Measurements from ENCODE around the gene CDK8. TPM values are rescaled to one million over a fixed set of nuclear protein-coding genes. Genes with fewer than 3 reads are reported as not detected.
"Not testable (repeated sequence)": the region's sequence is repeated elsewhere in the genome, so short reads cannot be mapped to it uniquely, and the experiment has no call there.

Gene CDK8
- total RNA-seq, 2 donors from 2014 or later = 12.5 to 14.4 TPM

DNA sequence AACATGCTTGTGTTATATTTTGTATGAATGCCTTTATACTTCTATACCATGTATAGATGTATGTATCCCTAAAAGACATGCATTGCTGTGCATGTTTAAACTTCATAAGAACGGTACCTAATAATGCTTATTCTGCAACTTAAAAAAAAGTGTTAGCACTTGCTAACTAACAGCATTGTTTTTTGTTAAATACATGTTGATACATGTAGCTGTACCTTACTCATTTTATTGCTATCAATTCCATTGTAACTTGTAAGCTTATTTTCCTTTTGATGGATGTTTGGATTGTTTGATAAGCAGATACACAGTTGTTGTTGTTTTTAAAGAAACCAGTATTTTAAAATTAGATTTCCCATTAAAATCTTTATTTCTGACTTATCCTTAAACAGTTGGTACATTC is 53.8 kb downstream of the CDK8 start:
- DNase-seq (ENCODE audit: low spot score) = no peak
- intact Hi-C loops (cut with DNase I) = no loop called here

DNA sequence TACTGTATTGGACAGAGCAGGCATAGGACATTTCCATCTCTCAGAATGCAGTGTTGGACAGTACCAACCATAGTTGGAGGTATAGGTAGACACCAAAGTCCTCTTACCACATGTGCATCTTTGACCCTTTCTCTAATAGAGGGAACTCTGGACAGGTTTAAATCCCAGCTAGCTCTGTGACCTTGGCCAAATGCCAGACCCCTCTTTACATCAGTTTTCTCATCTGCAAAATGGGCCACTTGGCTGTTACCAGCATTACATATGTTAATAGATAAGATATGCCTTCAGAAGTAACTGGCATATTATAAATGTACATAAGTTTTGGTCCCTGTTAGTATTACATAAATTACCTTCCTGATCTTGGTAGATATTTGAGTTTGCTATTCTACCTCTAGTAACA is 54.3 kb downstream of the CDK8 start:
- no peak for DNase-seq (ENCODE audit: low spot score)
- intact Hi-C loops (cut with DNase I) = no loop called here

DNA sequence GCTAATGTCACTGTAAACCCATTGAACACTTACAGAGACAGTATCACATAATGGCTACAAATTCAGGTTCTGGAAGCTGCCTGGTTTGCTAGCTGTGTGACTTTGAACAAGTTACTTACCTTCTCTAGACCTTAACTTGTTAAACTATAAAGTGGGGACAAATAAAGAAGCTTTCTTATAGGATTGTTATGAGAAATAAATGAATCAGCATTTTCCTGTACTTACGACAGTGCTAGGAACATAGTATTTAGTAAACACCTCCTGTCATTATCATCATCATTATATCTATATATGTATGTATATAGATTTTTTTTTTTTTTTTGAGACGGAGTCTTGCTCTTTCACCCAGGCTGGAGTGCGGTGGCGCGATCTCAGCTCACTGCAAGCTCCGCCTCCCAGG is 54.9 kb downstream of the CDK8 start:
- intact Hi-C loops (cut with DNase I) = no loop called here
- no peak for DNase-seq (ENCODE audit: low spot score)

GRCh38 chr13:26310003-26310402 is 56.1 kb downstream of the CDK8 start:
- intact Hi-C loops (cut with DNase I) = no loop called here
- DNase-seq (ENCODE audit: low spot score) = no peak

DNA sequence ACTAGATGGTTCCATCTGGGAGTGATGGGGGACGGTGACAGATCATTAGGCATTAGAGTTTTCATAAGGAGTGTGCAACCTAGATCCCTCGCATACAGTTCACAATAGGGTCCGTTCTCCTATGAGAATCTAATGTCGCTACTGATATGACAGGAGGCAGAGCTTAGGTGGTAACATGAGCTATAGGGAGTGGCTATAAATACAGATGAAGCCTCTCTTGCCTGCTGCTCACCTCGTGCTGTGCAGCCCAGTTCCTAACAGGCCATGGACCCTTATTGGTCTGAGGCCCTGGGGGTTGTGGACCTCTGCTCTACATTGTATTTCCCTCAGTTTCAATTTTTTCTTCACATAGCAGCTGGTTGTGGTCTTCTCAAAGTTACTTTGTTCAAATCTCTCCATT is 56.5 kb downstream of the CDK8 start:
- no peak for DNase-seq (ENCODE audit: low spot score)
- intact Hi-C loops (cut with DNase I) = no loop called here

- DNase-seq (ENCODE audit: low spot score); intact Hi-C loops (cut with DNase I): not testable (repeated sequence)
Observed at GRCh38 chr13:26312019-26312418, 58.1 kb downstream of the CDK8 start.

GRCh38 chr13:26316095-26316494 is 62.2 kb downstream of the CDK8 start:
- intact Hi-C loops (cut with DNase I); DNase-seq (ENCODE audit: low spot score): not testable (repeated sequence)

DNA sequence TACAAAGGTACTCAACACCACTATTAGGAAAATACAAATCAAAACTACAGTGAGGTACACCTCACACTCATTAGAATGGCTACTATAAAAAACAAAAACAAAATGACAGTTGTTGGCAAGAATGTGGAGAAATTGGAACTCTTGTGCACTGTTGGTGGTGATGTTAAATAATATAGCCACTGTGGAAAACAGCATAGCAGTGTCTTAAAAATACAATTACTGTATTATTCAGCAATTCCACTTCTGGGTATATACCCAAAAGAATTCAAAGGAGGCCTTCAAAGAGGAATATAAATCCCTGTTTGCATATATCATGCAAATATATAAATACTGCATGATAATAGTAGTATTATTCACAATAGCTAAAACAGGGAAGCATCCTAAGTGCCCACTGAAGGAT is 66.8 kb downstream of the CDK8 start:
- intact Hi-C loops (cut with DNase I) = no loop called here

DNA sequence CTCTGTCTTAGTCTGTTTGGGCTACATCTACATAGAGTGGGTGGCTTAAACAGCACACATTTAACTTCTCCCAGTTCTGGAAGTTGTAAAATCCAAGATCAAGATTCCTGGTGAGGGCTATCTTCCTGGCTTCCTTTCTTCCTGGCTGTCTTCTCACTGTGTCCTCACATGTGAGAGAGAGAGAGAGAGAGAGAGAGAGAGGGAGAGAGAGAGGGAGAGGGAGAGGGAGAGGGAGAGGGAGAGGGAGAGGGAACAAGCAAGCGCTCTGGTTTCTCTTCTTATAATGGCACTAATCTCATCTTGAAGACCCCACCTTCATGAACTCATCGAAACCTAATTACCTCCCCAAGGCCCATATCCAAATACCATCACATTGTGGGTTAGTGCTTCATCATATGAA is 69.2 kb downstream of the CDK8 start:
- DNase-seq (ENCODE audit: low spot score) = no peak
- intact Hi-C loops (cut with DNase I) = no loop called here

More for the DNA sequence above, 66.8 kb downstream of the CDK8 start:
- DNase-seq (ENCODE audit: low spot score) = no peak

- no peak for DNase-seq (ENCODE audit: low spot score)
- intact Hi-C loops (cut with DNase I) = no loop called here
Observed at GRCh38 chr13:26323764-26324163, 69.8 kb downstream of the CDK8 start.

- intact Hi-C loops (cut with DNase I) = no loop called here
- DNase-seq (ENCODE audit: low spot score) = no peak
Observed at GRCh38 chr13:26324294-26324693, 70.4 kb downstream of the CDK8 start.

GRCh38 chr13:26324867-26325266 is 70.9 kb downstream of the CDK8 start:
- intact Hi-C loops (cut with DNase I) = no loop called here
- no peak for DNase-seq (ENCODE audit: low spot score)

GRCh38 chr13:26325876-26326275 is 71.9 kb downstream of the CDK8 start:
- intact Hi-C loops (cut with DNase I) = no loop called here
- DNase-seq (ENCODE audit: low spot score) = no peak

GRCh38 chr13:26326562-26326961 is 72.6 kb downstream of the CDK8 start:
- intact Hi-C loops (cut with DNase I) = no loop called here

DNA sequence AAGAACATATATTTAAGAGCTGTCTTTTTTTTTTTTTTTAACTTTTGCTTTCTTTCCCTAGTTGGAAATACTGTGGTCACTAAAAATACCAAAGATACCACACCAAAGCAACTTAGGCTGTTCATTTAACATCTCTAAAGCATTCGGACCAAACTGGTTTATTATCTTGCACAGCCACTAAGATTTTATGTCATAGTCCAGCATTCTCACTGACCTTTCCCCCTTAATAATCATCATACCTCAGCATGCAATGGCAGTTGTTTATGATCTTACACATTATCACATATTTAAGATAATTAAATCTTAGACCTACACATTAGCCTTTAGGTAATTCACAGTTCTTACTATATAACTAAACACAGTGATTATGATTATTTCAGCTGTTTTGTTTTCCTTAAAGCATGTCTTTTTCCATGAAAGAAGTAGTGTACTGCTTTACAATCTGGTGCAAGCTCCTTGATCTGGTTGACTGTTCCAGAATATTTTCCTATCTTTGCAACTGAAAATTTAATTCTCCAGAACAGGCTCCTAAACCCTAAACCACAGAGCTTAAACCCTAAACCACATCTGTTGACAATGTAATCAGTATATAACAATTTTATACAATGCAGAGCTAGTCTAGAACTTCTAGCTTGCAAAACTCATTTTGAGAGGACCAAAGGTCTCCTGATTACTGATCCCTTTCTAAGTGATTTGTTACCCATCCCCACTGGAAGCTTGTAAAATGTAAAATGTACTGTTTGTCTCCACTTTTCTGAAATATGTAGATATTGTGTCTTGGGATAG is 74.2 kb downstream of the CDK8 start:
- no peak for DNase-seq (ENCODE audit: low spot score)
- intact Hi-C loops (cut with DNase I) = no loop called here

More at GRCh38 chr13:26326562-26326961, 72.6 kb downstream of the CDK8 start:
- DNase-seq (ENCODE audit: low spot score) = no peak

DNA sequence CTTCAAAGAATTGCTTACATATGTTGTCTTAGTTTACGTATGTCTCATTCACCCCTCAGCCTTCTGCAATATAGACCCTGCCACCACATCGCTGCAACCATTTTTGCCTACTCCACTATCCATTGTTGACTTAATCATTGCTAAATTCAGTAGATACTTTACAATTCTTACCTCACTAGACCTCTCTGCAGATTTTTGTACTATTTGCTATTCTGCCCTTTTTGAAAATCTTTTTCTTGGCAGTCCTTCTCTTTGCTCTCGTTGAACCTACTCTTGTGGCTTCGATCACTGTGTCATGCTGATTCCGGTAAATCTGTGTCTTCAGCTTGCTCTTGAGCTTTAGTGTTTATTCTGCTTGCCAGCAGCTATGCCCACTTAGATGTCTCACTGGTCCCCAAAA is 81.2 kb downstream of the CDK8 start:
- intact Hi-C loops (cut with DNase I) = no loop called here
- no peak for DNase-seq (ENCODE audit: low spot score)

DNA sequence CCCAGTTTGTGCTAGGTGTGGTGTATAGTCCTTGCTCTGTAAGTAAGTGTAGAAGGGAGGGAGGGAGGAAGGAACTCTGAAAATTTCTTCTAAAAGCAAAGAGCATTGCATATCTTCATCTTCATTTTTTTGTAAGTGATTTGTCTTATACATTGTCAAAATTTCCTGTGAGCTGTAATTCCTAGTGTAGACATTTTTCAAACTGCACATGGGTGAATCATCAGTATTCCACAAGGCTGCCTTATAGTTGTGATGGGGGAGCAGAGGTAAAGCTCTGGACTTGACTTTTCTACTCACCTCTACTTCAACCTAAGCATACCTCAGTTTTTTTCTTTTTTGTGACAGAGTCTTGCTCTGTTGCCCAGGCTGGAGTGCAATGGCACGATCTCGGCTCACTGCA is 86.9 kb downstream of the CDK8 start:
- intact Hi-C loops (cut with DNase I) = no loop called here
- DNase-seq (ENCODE audit: low spot score) = no peak

DNA sequence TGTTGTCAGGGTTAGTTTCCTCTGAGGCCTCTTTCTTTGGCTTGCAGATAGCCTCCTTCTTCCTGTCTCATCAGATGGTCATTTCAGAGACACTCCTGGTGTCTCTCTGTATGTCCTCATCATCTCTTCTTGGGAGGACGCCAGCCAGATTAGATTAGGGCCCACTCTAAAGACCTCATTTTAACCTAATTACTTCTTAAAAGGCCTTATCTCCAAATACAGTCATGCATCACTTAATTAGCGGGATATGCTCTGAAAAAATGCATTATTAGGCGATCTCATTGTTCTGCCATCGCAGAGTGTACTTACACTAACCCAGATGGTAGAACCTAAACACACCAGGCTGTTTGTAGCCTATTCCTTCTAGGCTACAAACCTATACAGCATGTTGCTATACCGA is 89.0 kb downstream of the CDK8 start:
- no peak for DNase-seq (ENCODE audit: low spot score)
- intact Hi-C loops (cut with DNase I) = no loop called here

- DNase-seq (ENCODE audit: low spot score) = no peak
- intact Hi-C loops (cut with DNase I) = no loop called here
Observed at GRCh38 chr13:26343816-26344215, 89.9 kb downstream of the CDK8 start.

GRCh38 chr13:26344980-26345379 is 91.1 kb downstream of the CDK8 start:
- DNase-seq (ENCODE audit: low spot score) = no peak
- intact Hi-C loops (cut with DNase I) = no loop called here

DNA sequence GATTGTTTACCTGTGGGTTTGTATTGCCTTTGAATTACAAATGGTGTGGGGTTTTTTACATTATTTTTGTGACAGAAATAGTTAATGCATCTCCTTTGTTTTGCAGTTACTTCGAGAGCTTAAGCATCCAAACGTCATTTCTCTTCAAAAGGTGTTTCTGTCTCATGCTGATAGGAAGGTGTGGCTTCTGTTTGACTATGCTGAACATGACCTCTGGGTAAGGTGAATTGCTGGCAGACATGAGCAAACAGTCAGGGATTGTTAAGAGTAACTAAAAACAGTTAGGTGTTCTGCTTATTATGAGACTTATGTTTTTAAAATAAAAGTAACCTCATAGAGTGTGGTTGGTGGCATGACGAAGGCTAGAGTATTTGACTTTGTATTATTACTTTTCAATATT is 95.0 kb downstream of the CDK8 start:
- DNase-seq (ENCODE audit: low spot score) = no peak
- intact Hi-C loops (cut with DNase I) = no loop called here

DNA sequence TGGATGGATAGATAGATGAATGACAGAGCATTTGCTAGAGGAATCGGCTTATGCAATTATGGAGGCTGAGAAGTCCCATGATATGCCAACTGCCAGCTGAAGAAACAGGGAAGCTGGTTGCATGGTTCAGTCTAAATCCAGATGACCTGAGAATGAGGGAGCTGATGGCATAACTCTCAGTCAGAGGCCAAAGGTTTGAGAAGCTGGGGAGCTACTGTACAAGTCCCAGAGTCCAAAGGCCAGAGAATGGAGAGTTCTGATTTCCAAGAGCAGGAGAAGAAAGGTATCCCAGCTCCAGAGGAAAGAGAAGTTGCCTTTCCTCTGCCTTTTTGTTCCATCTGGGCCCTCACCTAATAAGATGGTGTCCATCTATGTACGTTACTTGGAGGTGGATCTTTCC is 108.3 kb downstream of the CDK8 start:
- intact Hi-C loops (cut with DNase I) = no loop called here

More for the DNA sequence above, 108.3 kb downstream of the CDK8 start:
- no peak for DNase-seq (ENCODE audit: low spot score)

Data from posterior vena cava (tissue), 2 donors.